ENCODE results near the gene ZFYVE21. TPM values are rescaled to one million over a fixed set of nuclear protein-coding genes. Genes with fewer than 3 reads are reported as not detected.
A peak's percentile ranks its signal among the peaks of the same experiment; 100 is the strongest.

Gene ZFYVE21
- total RNA-seq, 4 donors from 2014 or later: 128 to 268 (median 205) TPM

DNA sequence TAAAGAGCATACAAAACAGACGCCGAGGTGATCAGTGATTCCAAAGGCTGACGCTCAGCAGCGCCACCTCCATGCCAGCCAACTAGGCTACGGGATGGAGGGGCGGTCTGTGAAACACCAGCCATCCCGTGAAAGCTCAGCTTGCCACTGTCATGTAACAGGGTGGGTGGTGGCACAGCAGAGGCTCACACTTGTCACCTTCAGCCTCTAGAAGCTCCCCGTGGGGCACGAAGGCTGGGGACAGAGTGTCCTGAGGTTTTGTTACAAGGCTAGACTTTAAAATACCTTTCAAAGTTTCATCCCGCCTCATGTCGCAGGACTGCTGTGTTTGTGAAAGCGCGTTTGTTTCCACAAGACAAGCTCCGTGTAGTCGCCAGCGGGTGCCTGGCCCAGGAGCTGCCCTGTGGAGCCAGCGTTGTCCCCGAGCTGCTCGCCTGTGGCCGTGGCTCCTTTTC, 21.0 kb upstream of the ZFYVE21 start:
- no peak for TF ChIP-seq POLR2A (IDR thresholded peaks at IDR 0.05)
- TF ChIP-seq EP300 (IDR thresholded peaks at IDR 0.05): no peak
- Histone ChIP-seq H3K9me3 (no peaks in the 10 kb centered on the region), H3K27me3 (no peaks in the 10 kb centered on the region), H3K4me3 (no peak overlapping the region), H3K4me1 (peaks cover 3 to 63% (median 39%) of the 10 kb centered on the region in 3 donors), H3K27ac (peak overlapping the region in 1 of 4 donors; percentile 34), H3K36me3 (peaks cover 0 to 61% of the 10 kb centered on the region in 2 donors)
- ATAC-seq: no peak
- WGBS, 2 donors (ENCODE audit: low coverage in 1 of 2): 90 to 95% methylated on average over 6 of the region's 20 CpGs

DNA sequence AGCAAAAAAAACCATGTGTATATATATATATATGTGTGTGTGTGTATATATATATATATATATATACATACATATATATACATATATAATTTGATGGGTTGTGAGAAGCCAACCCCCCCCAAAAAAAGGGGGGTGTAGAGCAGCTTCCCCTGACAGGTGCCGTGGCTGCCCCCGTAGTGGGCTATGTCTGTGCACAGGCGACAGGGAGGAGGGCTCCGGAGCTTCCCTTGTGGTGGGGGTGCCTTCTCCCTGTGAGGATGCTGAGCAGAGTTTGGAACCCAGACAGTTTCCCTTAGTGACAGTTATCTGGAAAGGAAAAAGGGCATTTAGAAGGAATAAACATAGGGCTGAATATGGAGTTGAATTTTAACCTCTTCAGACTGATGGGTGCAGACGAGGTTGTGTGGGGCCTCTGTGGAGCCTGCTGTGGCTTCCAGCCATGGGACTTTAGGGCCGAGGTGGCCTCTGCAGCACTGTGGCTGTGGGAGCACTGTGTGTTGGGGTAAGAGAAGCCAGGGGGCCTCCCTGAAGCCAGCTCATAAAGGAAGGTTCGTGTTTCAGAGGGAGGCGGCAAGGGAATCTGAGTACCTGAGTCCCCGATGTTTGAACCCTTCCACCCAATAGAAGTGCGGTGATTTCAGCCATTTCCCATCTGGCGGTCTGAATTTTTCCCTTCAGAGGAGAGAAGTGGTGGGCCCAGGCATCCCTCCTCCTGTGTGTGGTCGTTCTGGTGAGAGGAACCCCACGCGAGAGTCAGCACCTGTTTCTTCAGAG, 20.1 kb upstream of the ZFYVE21 start:
- peaks cover 3 to 63% (median 37%) of the 10 kb centered on the region in 3 donors for H3K4me1 ChIP-seq
- no peaks in the 10 kb centered on the region for H3K9me3 ChIP-seq
- no peaks in the 10 kb centered on the region for H3K27me3 ChIP-seq
- no peak overlapping the region for H3K4me3 ChIP-seq
- peak overlapping the region in 3 of 4 donors; percentile 66 to 77 (median 73) for H3K27ac ChIP-seq
- no peak for ATAC-seq
- H3K36me3 ChIP-seq: peaks cover 0 to 70% of the 10 kb centered on the region in 2 donors
- no peak for TF ChIP-seq POLR2A (IDR thresholded peaks at IDR 0.05)
- no peak for TF ChIP-seq POLR2AphosphoS5 (IDR thresholded peaks at IDR 0.05)
- TF ChIP-seq EP300 (IDR thresholded peaks at IDR 0.05): no peak
- TF ChIP-seq, protein P1, sequence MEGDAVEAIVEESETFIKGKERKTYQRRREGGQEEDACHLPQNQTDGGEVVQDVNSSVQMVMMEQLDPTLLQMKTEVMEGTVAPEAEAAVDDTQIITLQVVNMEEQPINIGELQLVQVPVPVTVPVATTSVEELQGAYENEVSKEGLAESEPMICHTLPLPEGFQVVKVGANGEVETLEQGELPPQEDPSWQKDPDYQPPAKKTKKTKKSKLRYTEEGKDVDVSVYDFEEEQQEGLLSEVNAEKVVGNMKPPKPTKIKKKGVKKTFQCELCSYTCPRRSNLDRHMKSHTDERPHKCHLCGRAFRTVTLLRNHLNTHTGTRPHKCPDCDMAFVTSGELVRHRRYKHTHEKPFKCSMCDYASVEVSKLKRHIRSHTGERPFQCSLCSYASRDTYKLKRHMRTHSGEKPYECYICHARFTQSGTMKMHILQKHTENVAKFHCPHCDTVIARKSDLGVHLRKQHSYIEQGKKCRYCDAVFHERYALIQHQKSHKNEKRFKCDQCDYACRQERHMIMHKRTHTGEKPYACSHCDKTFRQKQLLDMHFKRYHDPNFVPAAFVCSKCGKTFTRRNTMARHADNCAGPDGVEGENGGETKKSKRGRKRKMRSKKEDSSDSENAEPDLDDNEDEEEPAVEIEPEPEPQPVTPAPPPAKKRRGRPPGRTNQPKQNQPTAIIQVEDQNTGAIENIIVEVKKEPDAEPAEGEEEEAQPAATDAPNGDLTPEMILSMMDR (IDR thresholded peaks at IDR 0.05): no peak
- WGBS, 2 donors (ENCODE audit: low coverage in 1 of 2): 45 to 56% methylated on average over 2 to 9 of the region's 14 CpGs

DNA sequence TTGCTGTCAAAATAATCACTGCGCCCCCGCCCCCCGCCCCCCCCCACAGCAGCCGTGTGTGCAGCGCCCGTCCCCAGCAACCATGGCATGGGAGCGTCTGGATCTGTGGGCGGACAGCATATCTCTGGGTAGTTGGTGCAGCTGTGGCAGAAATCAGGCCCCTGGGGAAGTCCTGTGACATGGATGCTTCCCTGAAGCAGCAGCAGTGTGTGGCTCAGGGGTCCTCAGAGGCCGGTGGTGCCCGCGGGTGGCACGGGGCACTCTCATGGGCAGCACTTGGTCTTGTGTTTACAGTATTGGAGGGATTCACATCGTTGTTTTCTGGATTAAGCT, 19.6 kb upstream of the ZFYVE21 start:
- Histone ChIP-seq H3K4me1 (peaks cover 3 to 68% (median 37%) of the 10 kb centered on the region in 3 donors), H3K27me3 (no peaks in the 10 kb centered on the region), H3K4me3 (no peak overlapping the region), H3K36me3 (peaks cover 0 to 75% of the 10 kb centered on the region in 2 donors), H3K9me3 (no peaks in the 10 kb centered on the region), H3K27ac (peak overlapping the region in 3 of 4 donors; percentile 66 to 77 (median 73))
- ATAC-seq: no peak
- TF ChIP-seq POLR2AphosphoS5 (IDR thresholded peaks at IDR 0.05) (no peak), POLR2A (IDR thresholded peaks at IDR 0.05) (no peak), EP300 (IDR thresholded peaks at IDR 0.05) (no peak)
- TF ChIP-seq, protein P1 (IDR thresholded peaks at IDR 0.05): no peak
- WGBS, 2 donors (ENCODE audit: low coverage in 1 of 2): 17% methylated on average over 5 of the region's 13 CpGs; no CpG with 5 or more reads in 1 of the 2 donors

DNA sequence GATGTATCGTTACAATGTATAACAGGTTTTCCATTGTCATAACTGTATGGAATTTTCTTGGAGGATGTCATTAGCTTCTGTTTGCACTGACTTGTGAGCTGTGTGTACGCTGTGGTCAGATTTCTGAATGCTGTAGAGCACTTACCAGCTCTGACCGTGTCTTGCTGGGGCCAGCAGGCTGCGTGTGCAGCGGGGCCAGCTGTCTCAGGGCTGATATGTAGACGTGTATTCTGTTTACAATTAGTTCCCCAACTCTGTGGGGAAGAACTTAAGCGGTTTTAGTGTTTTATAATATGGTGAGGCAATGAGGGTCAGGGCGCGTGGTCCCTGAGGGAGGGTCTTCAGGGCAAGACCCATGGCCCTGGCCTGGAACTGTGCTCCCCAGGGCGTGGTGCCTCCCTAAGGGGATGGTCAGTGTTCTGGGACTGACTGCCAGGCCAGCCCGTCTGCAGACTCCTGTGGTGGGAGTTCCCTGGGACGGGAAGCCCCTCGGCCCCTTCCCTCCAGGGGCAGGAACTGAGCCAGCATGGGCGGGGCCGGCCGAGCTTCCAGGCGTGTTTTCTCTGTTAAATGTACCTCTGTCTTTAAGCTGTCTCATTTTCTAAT, 19.0 kb upstream of the ZFYVE21 start:
- TF ChIP-seq, protein P1 (IDR thresholded peaks at IDR 0.05): no peak
- TF ChIP-seq POLR2A (IDR thresholded peaks at IDR 0.05) (no peak), POLR2AphosphoS5 (IDR thresholded peaks at IDR 0.05) (no peak), EP300 (IDR thresholded peaks at IDR 0.05) (no peak)
- H3K27ac ChIP-seq: peak overlapping the region in 3 of 4 donors; percentile 66 to 77 (median 73)
- H3K9me3 ChIP-seq: no peaks in the 10 kb centered on the region
- peaks cover 3 to 71% (median 37%) of the 10 kb centered on the region in 3 donors for H3K4me1 ChIP-seq
- peak; percentile 71 for ATAC-seq
- H3K36me3 ChIP-seq: peaks cover 0 to 79% of the 10 kb centered on the region in 2 donors
- no peak overlapping the region for H3K4me3 ChIP-seq
- 6 to 7% methylated on average over 8 to 12 of the region's 17 CpGs for WGBS, 2 donors (ENCODE audit: low coverage in 1 of 2)
- no peaks in the 10 kb centered on the region for H3K27me3 ChIP-seq

DNA sequence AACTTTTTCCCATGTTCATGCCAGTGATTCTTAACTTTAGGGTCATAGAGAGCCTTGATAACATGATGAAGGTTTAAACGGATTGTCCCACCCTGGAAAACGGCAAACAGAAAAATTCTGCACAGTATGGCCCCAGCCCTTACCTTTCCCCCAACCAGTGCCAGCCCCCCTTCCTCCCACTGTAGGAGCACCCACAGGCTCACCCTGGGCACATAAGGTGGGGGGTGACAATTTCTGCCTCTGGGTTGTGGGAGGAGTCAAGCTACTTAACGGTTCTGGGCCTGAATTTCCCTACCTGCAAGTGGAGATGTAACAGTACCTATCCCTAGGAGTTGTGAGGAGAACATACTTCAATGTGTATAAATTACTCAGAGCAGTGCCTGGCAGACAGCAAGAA, 18.4 kb upstream of the ZFYVE21 start:
- no peak for TF ChIP-seq EP300 (IDR thresholded peaks at IDR 0.05)
- TF ChIP-seq POLR2AphosphoS5 (IDR thresholded peaks at IDR 0.05): no peak
- no peak for TF ChIP-seq POLR2A (IDR thresholded peaks at IDR 0.05)
- TF ChIP-seq, protein P1 (IDR thresholded peaks at IDR 0.05): no peak
- no peaks in the 10 kb centered on the region for H3K27me3 ChIP-seq
- 0 to 15% methylated on average over 2 to 3 of the region's 3 CpGs for WGBS, 2 donors (ENCODE audit: low coverage in 1 of 2)
- ATAC-seq: no peak
- peaks cover 0 to 80% of the 10 kb centered on the region in 2 donors for H3K36me3 ChIP-seq
- H3K4me3 ChIP-seq: no peak overlapping the region
- peak overlapping the region in 3 of 4 donors; percentile 66 to 77 (median 73) for H3K27ac ChIP-seq
- H3K9me3 ChIP-seq: no peaks in the 10 kb centered on the region
- H3K4me1 ChIP-seq: peaks cover 3 to 77% (median 37%) of the 10 kb centered on the region in 3 donors

Measured in gastroesophageal sphincter (tissue), 4 donors.